ENCODE measurements around the gene TIMM22. TPM values are rescaled to one million over a fixed set of nuclear protein-coding genes. Genes with fewer than 3 reads are reported as not detected.
A peak's percentile ranks its signal among the peaks of the same experiment; 100 is the strongest.
"Not testable (repeated sequence)": the region's sequence is repeated elsewhere in the genome, so short reads cannot be mapped to it uniquely, and the experiment has no call there.

Gene TIMM22
- 13.3 TPM for polyA plus RNA-seq (ENCODE audit: insufficient read length)

DNA sequence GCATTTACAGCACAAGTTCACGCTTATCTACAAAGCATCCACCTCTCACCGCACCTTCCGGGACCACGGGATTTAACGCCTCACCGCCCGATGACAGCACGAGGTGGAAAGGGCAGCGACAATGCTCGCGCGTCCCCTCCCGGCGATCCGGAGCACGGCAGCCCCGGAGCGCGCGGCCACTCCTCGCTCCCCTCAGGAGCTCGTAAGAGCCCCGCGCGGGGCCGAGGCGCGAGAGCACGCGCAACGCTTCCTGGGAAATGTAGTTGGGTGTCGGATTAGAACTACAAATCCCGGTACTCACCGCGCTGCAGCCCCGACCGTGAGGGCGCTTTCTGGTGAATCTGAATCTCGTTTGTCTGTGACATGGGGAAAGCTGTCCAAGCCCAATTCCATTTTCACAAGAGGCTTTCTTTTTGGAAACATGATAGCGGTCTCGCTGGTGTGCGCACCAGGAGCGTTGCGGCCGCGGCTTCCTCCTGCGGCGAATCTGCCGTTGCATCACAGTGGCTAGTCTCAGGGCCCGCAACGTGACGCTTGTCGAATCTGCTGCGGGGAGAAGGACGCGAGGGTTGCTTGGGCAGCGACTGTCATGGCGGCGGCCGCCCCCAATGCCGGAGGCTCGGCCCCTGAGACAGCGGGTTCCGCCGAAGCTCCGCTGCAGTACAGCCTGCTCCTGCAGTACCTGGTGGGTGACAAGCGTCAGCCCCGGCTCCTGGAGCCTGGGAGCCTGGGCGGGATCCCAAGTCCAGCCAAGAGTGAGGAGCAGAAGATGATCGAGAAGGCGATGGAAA, at the start of gene TIMM22:
TSS of gene TIMM22 (plus strand) at position 576 of the 791 bp plus-strand sequence. CDS start at position 590, 14 bp downstream.
- peak; percentile 92 for DNase-seq (ENCODE audit: low read depth)

DNA sequence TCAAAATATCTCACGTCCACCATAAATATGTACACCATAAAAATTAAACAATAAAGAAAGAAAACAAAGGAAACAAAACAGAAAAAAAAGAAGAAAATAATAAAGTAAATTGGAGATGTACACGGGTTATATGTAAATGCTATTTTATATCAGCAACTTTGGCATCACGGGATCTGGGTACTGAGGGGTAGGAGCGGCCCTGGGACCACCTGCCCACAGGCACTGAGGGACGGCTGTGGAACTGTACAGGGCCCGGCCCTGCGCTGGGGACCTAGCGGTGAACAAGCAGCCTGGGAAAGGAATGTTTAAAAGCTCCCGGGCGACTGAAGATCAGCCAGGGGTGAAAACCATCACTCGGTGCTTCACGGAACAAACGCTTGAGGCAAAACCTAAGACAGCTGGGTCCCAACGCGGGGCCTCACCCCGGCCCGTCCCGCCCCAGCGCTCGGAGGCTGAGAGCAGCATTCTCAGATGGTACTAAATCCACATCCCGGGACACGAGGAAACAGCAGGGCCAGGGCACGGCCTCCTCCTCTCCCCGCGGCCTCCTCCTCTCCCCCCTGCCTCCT, 48.6 kb upstream of the TIMM22 start:
- DNase-seq (ENCODE audit: low read depth): no peak

DNA sequence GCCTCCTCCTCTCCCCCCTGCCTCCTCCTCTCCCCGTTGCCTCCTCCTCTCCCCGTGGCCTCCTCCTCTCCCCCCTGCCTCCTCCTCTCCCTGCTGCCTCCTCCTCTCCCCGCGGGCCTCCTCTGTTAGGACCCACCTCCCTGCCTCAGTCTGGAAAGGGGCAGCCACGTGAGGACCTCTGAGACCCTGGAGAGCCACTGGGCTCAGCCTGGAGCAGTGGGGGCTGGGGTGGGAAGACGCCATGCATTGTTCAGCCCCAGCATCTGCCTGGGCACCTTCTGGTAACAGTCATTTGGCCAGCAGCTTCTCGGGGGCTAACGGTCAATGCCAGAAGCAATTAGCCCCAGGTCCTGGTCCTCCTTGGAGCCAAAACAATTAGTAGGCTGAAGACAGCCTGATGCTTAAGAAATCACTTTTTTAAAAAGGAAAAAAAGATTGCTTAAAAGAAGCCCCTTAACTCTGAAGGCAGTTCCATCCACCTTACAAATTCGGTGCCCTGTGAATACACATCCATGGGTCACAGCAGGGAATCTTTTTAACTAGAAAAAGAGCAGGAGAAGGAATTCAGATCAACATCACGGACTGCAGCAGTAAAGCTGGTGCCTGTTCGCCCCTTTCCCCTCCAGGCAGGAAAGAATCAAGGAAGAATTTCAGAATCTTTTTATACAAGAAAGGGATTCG, 47.2 kb upstream of the TIMM22 start:
- no peak for DNase-seq (ENCODE audit: low read depth)

DNA sequence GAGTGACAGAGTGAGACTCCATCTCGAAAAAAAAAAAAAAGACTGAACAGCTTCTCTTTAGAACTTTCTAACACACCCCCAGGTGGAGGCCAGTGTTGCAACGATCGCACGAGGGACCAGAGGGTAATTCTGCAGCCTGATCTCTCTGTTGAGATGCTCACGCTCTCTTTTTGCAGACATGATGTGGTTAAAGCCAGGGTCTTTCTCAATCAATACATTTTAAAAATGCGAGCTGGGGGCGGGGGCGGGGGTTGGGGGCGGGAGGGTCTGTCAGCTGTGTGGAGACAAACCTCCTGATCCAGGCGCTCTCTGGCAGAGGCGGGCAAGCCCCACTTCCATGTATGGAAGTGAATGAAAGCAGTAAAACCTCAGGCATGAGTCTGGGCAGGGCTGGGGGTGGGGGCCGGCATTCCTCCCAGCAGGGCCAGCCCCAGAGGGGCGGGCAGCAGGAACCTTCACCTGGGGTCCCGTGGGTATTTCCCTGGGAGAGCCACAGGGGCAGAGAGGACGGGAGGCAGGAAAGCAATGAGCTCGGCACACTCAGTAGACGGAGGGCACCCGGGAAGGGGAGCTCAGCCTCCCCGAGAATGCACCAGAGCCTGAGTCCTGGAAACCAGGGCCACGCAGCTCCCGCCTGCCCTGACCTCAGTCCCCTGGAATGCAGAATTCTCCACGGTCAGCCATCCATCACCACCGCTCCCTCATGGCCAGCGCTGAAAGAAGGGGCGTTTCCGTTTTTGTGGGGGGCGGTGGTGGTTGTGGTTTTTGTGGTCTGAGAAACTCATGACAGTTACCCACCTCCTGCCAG, 45.4 kb upstream of the TIMM22 start:
- DNase-seq (ENCODE audit: low read depth): no peak

DNA sequence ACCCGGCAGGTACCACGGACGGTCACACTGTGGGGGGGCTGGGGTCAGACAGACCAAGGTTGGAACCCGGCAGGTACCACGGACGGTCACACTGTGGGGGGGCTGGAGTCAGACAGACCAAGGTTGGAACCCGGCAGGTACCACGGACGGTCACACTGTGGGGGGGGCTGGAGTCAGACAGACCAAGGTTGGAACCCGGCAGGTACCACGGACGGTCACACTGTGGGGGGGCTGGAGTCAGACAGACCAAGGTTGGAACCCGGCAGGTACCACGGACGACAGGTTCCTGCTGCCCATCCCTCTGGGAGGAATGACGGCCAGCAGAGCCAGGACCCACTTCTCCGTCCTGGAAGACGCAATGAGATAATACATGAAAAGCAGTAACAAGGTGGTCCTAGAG, 44.3 kb upstream of the TIMM22 start:
- DNase-seq (ENCODE audit: low read depth): not testable (repeated sequence)

DNA sequence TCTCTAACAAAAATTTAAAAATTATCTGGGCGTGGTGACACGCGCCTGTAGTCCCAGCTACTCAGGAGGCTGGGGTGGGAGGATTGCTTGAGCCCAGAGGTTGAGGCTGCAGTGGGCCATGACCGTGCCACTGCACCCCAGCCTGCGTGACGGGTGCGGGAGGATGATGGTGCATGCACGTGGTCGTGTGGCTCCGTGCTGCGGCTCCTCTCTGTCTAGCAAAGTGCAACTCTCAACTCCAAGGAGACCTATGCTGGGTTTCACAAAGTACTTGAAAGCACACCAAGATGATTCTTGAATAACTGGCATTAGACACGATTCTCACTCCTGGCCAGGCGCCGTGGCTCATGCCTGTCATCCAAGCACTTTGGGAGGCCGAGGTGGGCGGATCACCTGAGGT, 43.2 kb upstream of the TIMM22 start:
- DNase-seq (ENCODE audit: low read depth): no peak

DNA sequence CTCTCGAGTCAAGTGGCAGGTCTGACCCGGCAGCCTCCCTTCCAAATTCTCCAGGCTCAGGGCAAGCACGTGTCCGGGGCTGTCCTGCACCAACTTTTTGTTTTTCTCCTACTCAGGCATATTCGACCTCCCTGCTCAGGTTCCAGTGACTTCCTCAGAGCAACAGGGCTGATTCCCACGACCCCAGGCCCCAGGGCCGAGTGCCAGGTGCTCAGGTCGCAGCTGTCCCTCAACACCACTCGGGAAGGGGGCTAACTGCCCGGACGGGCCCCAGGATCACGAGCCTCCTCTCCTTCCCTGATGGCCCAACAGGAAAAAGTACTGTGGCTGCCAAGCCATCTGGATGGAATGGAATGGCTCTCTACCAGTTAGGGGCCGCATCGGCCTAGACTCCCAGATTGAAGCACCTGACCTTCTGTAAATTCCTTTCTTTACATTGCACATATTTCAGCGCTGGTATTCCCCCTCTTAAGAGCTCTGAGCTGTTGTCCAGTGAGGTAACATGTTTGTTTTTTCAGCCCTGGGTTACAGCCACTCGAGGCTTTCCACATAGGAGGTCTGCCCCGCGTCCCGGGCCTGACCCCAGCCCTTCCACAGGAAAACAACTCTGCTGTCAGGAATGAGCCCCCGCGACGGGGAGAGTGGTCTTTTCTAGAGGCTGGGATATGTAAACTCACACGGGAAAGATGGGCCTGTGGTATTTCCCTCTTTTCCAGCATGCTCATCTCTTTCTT, 42.3 kb upstream of the TIMM22 start:
- DNase-seq (ENCODE audit: low read depth): no peak

DNA sequence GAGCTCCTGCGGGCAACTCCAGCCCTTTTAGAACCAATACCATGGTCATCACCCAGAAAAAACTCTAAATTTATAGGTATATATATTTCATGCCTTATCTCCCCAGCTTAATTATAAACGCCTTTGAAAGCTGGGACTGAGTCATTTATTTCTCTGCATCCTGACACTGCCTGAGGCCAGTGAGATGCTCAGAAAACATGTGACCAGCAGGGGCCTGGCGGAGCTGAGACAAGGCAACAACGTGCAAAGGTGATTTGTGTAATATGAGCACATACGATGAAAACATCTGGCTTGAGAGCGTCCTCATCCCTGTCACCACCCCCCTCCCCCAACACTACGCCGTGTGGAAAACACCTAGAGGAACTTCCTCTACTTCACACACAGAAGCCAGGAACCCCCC, 40.0 kb upstream of the TIMM22 start:
- DNase-seq (ENCODE audit: low read depth): no peak

DNA sequence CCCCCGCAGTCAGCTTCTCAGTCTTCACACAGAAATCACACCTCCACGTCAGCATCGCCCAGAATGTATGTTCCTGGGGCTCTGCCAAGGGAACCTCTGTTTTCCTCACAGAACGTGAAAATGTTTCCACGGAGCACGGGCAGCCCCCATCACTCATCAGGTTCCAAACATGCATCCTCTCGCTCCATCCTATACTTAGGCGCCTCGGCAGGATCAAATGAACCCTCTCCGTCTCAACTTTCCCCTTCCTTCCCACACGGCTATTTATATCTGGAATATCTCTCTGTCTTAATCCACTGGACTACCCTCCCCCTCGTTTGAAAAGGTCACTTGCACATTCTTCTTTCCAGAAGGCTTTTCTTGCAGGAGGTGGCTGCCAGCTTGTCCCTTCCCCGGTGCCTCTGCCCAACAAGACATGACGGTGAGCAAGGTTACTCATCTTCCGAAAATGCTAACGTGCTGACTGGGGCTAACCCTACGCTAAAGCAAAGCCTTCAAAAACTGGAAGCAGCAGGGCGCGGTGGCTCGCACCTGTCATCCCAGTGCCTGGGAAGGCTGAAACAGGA, 39.0 kb upstream of the TIMM22 start:
- DNase-seq (ENCODE audit: low read depth): no peak

DNA sequence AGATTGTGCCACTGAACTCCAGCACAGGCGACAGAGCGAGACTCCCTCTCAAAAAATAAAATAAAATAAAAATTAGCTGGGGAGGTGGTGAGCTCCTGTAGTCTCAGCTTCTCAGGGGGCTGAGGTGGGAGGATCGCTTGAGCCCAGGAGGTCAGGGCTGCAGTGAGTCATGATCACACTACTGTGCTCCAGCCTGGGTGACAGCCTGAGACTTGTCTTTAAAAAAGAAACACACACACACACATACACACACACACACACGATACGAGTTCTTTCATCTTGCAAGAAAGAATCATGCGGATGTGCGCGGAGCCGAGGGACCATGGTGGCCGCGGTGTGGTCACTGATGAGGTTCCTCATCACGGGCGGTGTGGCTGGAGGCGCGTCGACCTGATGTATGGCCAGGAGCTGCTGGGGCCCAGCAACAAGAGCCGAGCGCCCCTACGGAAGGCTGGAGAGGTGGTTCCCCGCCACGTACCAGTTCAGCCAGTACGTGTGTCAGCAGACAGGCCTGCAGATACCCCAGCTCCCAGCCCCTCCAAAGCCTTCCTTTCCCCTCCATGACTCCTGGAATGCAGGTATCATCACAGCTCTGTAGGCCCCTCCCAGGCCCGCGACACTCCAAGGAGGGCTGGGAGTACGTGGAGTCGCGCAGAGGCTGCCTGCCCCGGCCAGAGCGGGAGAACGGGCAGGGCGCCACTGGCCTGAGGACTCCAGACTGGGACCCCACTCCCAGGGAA, 38.0 kb upstream of the TIMM22 start:
- DNase-seq (ENCODE audit: low read depth): no peak

DNA sequence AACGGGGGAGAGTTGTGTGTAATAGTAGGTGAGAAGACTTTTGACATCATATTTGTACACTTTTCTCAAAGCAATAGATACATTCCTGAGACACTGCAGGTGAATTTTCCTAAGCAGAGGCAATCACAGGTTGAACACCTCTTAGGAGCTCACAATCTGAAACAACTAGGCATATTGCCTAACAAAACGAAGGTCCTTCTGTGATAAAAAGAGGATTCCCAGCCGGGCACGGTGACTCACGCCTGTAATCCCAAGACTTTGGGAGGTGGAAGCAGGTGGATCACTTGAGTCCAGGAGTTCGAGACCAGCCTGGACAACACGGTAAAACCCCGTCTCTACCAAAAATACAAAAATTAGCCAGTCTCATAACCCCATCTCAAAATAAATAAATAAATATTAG, 34.8 kb upstream of the TIMM22 start:
- no peak for DNase-seq (ENCODE audit: low read depth)

DNA sequence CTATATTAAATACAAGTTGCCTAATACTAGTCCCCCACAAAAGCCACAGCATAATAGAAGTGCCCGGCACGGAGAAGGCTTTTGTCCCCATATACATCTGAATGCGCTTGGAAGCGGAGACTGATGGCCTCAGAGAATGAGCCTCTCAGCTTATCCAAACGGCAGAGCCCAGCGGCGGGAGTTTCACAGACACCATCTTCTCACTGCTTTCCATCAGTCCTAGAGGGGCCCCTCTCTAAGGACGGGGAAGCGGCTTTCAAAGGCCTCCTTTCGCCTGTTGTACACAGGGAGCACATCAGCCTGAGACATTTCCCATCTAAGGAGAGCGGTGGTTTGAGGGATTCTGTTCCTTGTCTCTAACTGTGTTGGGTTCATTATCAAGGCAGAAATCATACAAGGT, 34.3 kb upstream of the TIMM22 start:
- DNase-seq (ENCODE audit: low read depth): no peak

DNA sequence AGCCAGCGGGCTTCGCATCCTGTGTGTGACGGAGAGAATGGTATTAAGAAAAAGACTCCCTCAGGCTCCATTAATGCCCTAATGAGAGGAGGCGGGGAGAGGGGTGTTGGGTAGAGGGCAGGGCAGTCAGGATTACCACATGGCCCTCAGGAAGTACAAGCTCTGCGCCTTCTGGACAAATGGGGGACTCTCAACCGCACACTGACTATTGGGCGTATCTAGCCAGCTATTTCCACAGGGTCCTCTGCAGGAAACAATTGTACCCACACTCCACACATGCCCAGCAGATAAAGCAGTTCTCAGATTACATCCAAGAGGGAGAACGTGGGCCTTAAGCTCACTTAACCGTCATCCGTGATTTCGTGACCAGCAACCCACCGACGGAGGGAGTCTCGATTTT, 32.1 kb upstream of the TIMM22 start:
- no peak for DNase-seq (ENCODE audit: low read depth)

DNA sequence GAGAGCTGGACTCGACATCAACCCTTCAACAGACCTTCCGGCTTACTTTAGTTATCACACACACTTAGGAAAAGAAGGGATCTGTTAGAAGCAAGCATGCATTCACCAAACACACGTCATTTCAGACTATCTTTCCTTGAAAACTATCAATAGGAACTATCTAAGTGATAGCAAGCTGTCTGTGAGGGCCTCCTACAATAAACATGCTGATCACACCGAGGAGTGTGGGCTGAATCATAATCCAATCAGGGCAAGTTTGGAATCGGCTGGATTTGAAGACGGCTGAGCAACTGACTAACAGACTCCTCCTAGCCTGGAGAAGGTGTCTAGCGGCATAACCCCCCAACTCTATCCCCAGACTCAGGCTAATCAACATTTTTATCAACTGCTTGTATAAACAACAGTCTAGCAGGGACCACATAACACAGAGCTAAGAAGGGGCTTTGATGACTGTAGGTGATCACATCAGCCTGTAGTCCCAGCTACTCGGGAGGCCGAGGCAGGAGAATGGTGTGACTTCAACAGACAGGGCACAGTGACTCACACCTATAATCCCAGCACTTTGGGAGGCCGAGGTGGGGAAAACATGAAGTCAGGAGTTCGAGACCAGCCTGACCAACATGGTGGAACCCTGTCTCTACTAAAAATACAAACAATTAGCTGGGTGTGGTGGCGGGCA, 31.5 kb upstream of the TIMM22 start:
- no peak for DNase-seq (ENCODE audit: low read depth)

DNA sequence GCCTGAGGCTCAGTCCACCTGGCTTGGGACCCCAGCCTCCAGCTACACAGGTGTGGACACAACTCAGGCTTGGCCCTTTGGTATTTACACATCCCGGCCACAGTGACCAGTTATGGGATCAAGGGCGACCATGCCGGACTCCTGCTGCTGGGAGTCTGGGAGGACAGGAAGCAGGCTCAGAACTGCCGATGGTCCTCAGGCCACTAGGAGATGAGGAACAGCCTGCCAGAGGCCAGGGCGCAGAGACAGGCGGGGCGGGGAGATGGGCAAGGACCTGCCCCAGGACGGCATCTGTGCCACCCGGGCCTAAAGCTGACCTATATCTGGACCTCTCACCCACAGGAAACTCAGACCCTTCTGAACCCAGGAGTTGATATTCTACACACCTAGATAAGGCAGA, 29.8 kb upstream of the TIMM22 start:
- no peak for DNase-seq (ENCODE audit: low read depth)

DNA sequence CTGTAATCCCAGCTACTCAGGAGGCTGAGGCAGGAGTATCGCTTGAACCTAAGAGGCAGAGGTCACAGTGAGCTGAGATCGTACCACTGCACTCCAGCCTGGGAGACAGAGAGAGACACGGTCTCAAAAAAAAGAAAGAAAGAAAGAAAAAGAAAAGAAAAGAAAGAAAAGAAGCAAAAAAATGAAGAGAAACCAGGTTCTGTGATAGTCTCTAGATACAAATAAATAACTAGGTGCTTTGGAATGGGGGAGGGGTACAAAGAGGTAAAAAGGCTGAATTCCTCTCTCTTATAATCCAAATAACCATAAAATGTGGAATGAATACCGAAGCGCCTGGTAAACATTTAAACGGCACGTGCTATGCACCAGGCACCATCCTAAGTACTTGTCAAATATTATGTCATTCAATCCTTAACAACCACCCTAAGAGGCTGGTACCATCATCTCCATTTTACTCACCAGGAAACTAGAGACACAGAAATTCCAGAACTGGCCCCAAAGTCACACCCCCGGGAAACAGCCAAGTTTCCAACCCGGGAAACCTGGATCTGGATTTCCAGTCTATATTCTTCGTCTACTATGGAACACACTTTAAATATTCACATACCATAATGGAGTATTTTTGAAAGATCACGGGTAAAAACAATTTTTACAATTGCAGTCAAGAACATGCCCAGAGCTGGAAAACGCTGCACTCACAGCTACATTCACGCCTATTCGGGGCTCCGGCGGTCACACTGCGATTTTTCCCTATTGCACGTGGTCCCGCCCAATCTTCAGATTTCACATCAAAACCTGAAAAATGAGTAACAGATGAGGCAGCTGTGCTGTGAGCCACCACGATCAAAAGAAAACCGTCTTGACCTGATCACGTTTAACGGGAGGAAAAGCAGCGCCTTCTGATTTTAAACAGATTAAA, 27.9 kb upstream of the TIMM22 start:
- DNase-seq (ENCODE audit: low read depth): no peak

DNA sequence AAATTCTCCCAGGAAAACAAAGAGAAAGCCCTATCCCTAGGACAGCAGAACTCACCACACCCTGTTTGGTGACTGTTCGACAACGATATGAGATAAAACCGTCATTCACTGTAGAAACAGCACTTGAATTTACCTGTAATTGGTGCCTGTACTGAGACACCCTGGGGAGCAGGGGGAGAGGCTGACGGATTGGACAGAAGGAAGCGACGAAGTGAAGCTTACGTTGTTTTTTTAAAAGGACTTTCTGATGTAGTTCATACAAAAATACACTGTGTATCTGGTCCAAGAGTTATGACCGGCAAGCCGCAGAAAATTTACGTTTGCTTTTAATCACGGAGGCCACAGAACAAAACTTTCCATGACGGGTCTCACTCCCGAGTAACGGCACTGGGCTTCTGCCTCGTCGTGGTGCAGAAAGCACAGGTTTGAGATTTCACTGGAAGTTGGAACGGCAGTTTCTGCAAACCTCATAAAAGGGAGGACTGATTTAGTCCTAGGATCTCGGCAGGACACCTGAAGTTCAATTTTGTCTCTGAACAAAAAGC, 27.0 kb upstream of the TIMM22 start:
- DNase-seq (ENCODE audit: low read depth): no peak

DNA sequence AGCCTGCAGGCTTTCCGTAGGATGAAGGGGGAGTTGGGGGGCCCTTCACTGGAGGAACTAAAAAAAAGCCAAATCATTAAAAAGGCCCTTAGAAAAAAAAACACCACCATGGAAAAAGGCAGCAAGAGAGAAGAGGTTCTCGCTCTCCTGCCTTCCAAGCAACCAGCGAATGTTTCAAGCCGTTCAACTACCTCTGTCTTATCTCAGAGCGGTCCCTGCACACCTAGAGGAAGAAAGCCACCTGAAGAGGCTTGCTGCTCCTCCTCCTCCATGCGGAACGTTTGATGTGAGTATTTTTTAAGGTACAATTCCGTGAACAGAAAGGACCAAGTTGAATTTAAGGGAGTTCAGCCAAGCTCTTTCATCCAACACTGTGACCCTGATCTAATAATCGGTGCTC, 26.6 kb upstream of the TIMM22 start:
- no peak for DNase-seq (ENCODE audit: low read depth)
